Measurements from ENCODE around the gene RHBDF1. TPM values are rescaled to one million over a fixed set of nuclear protein-coding genes. Genes with fewer than 3 reads are reported as not detected.

RHBDF1 gene
- total and polyA plus RNA-seq, 4 donors = 26.6 to 51.2 (median 29.9) TPM

DNA sequence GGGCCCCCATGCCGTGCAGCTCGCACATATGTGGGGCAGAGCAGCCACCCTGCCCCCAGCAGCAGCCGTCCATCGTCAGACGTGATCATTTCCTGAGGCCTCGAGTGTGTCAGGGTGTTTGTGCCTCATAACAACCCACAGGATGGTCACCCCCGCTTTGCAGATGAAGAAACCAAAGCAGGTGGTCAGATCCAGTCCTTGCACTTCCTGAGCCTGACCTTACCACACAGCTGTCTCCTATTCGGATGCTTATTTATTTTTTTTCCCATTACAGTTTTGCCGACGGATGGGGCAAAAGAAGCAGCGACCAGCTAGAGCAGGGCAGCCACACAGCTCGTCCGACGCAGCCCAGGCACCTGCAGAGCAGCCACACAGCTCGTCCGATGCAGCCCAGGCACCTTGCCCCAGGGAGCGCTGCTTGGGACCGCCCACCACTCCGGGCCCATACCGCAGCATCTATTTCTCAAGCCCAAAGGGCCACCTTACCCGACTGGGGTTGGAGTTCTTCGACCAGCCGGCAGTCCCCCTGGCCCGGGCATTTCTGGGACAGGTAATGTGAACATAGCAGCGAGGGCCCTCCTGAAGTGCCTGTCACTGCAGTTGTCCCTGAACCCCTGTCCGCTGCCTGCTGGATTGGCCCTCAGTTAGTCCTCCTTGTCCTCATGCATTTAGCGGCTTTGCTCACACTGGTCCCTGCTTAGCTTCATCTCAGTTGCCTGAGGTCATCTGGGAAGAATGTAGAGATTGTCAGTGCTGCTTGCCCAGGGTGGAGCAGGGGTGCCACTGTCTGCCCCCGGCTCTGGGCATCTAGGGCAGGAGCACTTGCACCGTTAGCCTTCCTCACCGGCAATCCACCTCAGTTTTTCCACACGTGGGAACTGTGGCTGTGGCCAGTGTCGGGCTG lies 7.0 kb upstream of the RHBDF1 start:
- TF ChIP-seq, protein P1, sequence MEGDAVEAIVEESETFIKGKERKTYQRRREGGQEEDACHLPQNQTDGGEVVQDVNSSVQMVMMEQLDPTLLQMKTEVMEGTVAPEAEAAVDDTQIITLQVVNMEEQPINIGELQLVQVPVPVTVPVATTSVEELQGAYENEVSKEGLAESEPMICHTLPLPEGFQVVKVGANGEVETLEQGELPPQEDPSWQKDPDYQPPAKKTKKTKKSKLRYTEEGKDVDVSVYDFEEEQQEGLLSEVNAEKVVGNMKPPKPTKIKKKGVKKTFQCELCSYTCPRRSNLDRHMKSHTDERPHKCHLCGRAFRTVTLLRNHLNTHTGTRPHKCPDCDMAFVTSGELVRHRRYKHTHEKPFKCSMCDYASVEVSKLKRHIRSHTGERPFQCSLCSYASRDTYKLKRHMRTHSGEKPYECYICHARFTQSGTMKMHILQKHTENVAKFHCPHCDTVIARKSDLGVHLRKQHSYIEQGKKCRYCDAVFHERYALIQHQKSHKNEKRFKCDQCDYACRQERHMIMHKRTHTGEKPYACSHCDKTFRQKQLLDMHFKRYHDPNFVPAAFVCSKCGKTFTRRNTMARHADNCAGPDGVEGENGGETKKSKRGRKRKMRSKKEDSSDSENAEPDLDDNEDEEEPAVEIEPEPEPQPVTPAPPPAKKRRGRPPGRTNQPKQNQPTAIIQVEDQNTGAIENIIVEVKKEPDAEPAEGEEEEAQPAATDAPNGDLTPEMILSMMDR (IDR thresholded peaks at IDR 0.05; ENCODE audit: control extremely low read depth, extremely low read depth) = no peak
- Histone ChIP-seq H3K36me3 (ENCODE audit: control insufficient read depth in 4 of 4, insufficient read depth in 4 of 4, low read length in 4 of 4) (peaks cover 0 to 20% (median 2%) of the 10 kb centered on the region in 4 donors), H3K9ac (ENCODE audit: insufficient read depth in 1 of 2, low read length in 2 of 2) (no peak overlapping the region), H3K4me1 (ENCODE audit: control insufficient read depth in 5 of 5, insufficient read depth in 5 of 5, low read length in 5 of 5) (peaks cover 9 to 40% (median 23%) of the 10 kb centered on the region in 5 donors), H3K9me3 (ENCODE audit: control insufficient read depth in 4 of 4, insufficient read depth in 3 of 4, low read length in 3 of 4) (no peaks in the 10 kb centered on the region), H3K27ac (ENCODE audit: low read depth in 1 of 2, low read length in 1 of 2) (peak overlapping the region in 1 of 2 donors; percentile 96), H3K27me3 (ENCODE audit: control insufficient read depth in 3 of 3, insufficient read depth in 3 of 3, low read length in 2 of 3) (no peaks in the 10 kb centered on the region), H3K4me3 (peak overlapping the region; percentile 81)
- WGBS, 2 donors = 60 to 74% methylated on average over 32 of the region's 32 CpGs
- ATAC-seq (ENCODE audit: insufficient read depth, low FRiP score) = no peak
- DNase-seq = no peak

DNA sequence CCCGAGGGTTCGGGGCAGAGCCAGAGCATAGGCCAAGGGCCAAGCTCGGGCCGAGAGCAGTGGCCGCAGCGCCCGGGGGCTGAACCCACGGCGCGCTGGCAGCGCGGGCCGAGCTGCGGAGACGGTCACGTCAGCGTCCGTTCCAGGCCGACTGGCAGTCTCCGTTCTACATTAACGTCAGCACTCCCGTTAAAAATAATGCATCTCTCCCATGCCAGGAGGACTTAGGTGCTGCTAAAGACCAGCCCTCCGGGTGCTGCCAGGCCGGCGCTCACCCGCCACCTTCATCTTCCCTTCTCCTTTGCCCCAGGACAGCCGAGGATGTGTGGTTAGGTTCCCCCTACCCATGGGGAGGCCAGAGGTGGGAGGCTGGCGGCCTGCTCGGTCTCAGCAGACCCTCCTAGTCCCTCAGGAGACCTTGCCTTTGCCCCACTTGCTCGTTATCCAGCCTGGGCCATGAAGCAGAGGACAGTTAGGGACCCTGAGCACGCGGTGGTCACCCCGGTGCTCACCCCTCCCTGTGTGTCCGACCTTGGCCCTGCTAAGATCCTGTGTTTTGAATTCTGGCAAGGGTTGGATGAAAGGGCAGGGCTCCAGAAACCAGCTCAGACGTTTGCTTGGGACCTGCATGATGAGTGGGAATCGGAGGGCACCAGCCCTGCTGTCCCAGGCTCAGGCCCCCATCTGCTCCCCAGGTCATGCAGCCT lies 6.2 kb upstream of the RHBDF1 start:
- TF ChIP-seq, protein P1 (IDR thresholded peaks at IDR 0.05; ENCODE audit: control extremely low read depth, extremely low read depth) = no peak
- 7 to 10% methylated on average over 34 to 36 of the region's 36 CpGs for WGBS, 2 donors
- peaks cover 9 to 43% (median 23%) of the 10 kb centered on the region in 5 donors for H3K4me1 ChIP-seq (ENCODE audit: control insufficient read depth in 5 of 5, insufficient read depth in 5 of 5, low read length in 5 of 5)
- H3K9me3 ChIP-seq (ENCODE audit: control insufficient read depth in 4 of 4, insufficient read depth in 3 of 4, low read length in 3 of 4) = no peaks in the 10 kb centered on the region
- peak overlapping the region; percentile 81 for H3K4me3 ChIP-seq
- H3K27me3 ChIP-seq (ENCODE audit: control insufficient read depth in 3 of 3, insufficient read depth in 3 of 3, low read length in 2 of 3) = no peaks in the 10 kb centered on the region
- H3K9ac ChIP-seq (ENCODE audit: insufficient read depth in 1 of 2, low read length in 2 of 2) = peak overlapping the region in 1 of 2 donors; percentile 75
- H3K36me3 ChIP-seq (ENCODE audit: control insufficient read depth in 4 of 4, insufficient read depth in 4 of 4, low read length in 4 of 4) = peaks cover 0 to 18% (median 2%) of the 10 kb centered on the region in 4 donors
- peak overlapping the region; percentile 96 to 99 for H3K27ac ChIP-seq (ENCODE audit: low read depth in 1 of 2, low read length in 1 of 2)
- peak in 1 of 3 donors; percentile 41 for DNase-seq
- no peak for ATAC-seq (ENCODE audit: insufficient read depth, low FRiP score)

DNA sequence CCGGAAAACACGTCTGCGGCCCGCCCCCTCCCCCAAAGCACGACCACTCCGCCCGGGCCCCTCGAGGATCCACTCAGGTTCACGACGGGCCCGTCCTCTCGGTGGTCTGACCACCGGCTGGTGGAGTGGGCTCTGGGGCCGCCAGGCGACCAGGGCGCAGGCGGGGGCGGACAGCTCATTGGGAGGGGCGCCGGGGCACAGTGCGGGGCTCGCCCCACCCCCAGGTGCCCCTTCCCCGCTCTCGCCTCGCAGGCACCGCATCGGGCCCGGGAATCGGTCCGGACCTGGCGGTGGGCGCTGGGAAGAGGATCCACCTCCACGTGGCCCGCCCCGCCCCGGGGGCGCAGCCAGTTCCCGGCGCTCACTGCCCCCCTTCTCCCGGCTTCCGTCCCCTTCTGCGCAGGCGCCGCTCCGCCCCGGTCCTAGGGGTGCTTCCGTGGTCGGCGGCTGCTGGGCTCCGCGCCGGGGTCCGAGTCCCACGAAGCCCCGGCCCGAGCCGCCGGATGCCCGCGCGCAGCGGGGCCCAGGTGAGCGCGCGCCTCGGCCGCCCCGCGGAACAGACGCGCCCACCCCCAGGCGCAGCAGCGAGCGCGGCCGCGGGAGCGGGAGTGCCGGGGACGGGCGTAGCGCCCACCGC lies 5.5 kb upstream of the RHBDF1 start, which contains the start of gene MPG:
Gene MPG, plus strand, starts transcription at position 419 of the 637 bp plus-strand sequence. Its CDS starts 85 bp downstream, at position 504.
- Histone ChIP-seq H3K27ac (ENCODE audit: low read depth in 1 of 2, low read length in 1 of 2) (peak within 1 kb of the TSS; percentile 96 to 99), H3K36me3 (ENCODE audit: control insufficient read depth in 4 of 4, insufficient read depth in 4 of 4, low read length in 4 of 4) (peaks cover 0 to 15% (median 2%) of the 10 kb centered on the region in 4 donors), H3K4me3 (peak within 1 kb of the TSS; percentile 81), H3K4me1 (ENCODE audit: control insufficient read depth in 5 of 5, insufficient read depth in 5 of 5, low read length in 5 of 5) (peaks cover 9 to 44% (median 26%) of the 10 kb centered on the region in 5 donors), H3K9ac (ENCODE audit: insufficient read depth in 1 of 2, low read length in 2 of 2) (peak within 1 kb of the TSS in 1 of 2 donors; percentile 75), H3K27me3 (ENCODE audit: control insufficient read depth in 3 of 3, insufficient read depth in 3 of 3, low read length in 2 of 3) (no peaks in the 10 kb centered on the region), H3K9me3 (ENCODE audit: control insufficient read depth in 4 of 4, insufficient read depth in 3 of 4, low read length in 3 of 4) (no peaks in the 10 kb centered on the region)
- TF ChIP-seq, protein P1 (IDR thresholded peaks at IDR 0.05; ENCODE audit: control extremely low read depth, extremely low read depth) = no peak
- ATAC-seq (ENCODE audit: insufficient read depth, low FRiP score) = peak; percentile 82
- WGBS, 2 donors = 0 to 1% methylated on average over 46 to 83 of the region's 83 CpGs
- peak; percentile 82 to 88 (median 85) for DNase-seq

Data from lung (tissue), 12 donors.